Epithelial cell of proximal tubule (primary cell): ENCODE data around the gene OR2C3. TPM values are rescaled to one million over a fixed set of nuclear protein-coding genes. Genes with fewer than 3 reads are reported as not detected.
"Not testable (repeated sequence)": the region's sequence is repeated elsewhere in the genome, so short reads cannot be mapped to it uniquely, and the experiment has no call there.

Source experiments
- DNase-seq: peaks from one replicate; pipeline ENCODE4 v3.0.0-alpha.2; 2011; ENCODE audit warnings: low read depth
- H3K4me3 ChIP-seq: 2 replicates; pipeline ENCODE4 v1.5.1; 2011; ENCODE audit warnings: low read depth, mild to moderate bottlenecking, low read length
- CTCF ChIP-seq: conservative IDR thresholded peaks from 2 replicates; pipeline ENCODE4 v1.5.1; 2012; ENCODE audit warnings: low read depth, mild to moderate bottlenecking, low read length
- total RNA-seq: library from RNA; depleted of rRNA; stranded (reverse); fragments of >200 nt; gene quantifications from 2 replicates; pipeline ENCODE4 v1.2.3, GENCODE V29; 2015

Gene OR2C3
- total RNA-seq, 1 donor from 2014 or later = not detected

GRCh38 chr1:247539215-247539614 is 3.0 kb upstream of the OR2C3 start:
- no peak overlapping the region for H3K4me3 ChIP-seq
- no peak for DNase-seq
- no peak for TF ChIP-seq CTCF

GRCh38 chr1:247538561-247538960 is 2.3 kb upstream of the OR2C3 start:
- TF ChIP-seq CTCF = no peak
- H3K4me3 ChIP-seq = no peak overlapping the region
- no peak for DNase-seq

- DNase-seq = no peak
- no peak overlapping the region for H3K4me3 ChIP-seq
- no peak for TF ChIP-seq CTCF
Measured at GRCh38 chr1:247535402-247535801, 838 bp downstream of the OR2C3 start.

GRCh38 chr1:247531937-247532336 is 4.3 kb downstream of the OR2C3 start:
- TF ChIP-seq CTCF = peak; percentile 4
- H3K4me3 ChIP-seq = no peak overlapping the region
- DNase-seq = no peak

GRCh38 chr1:247530785-247531184 is 5.5 kb downstream of the OR2C3 start:
- DNase-seq = no peak
- peak overlapping the region; percentile 6 for H3K4me3 ChIP-seq
- TF ChIP-seq CTCF = no peak

GRCh38 chr1:247529771-247530355 is 6.4 kb downstream of the OR2C3 start:
- TF ChIP-seq CTCF = no peak
- no peak for DNase-seq
- H3K4me3 ChIP-seq = no peak overlapping the region

GRCh38 chr1:247528812-247529474 is 7.3 kb downstream of the OR2C3 start:
- no peak for TF ChIP-seq CTCF
- DNase-seq = no peak

GRCh38 chr1:247521886-247522285 is 14.4 kb downstream of the OR2C3 start:
- DNase-seq = not testable (repeated sequence)

More at GRCh38 chr1:247528812-247529474, 7.3 kb downstream of the OR2C3 start:
- no peak overlapping the region for H3K4me3 ChIP-seq

More at GRCh38 chr1:247521886-247522285, 14.4 kb downstream of the OR2C3 start:
- H3K4me3 ChIP-seq = not testable (repeated sequence)
